GM12801 (cell line): Measurements from ENCODE around the gene FAM163A.

ENCODE experiments used
- CTCF ChIP-seq: IDR thresholded peaks from one replicate; pipeline ENCODE4 v1.5.1; 2011; ENCODE audit warnings: control low read depth; ENCODE audit not compliant: insufficient read length; ENCODE audit errors: extremely low read depth

FAM163A gene

DNA sequence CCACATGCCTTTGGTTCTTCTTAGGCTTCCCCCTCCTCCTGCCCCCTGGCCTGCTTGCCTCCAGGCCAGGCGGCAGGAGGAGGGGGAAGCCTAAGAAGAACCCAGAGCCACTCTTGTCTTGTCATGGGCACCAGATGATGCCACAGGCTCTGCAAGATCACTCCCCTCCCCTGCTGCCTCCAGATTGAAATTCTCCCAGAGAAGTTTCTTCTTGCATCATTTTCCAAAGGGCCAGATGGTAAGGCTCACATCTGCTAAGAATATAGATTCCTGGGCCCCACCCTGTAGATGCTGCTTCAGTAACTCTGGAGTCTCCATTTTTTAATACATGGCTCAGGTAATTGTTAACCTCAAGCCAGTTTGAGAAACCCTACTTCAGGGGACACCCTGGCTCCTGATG lies 60.8 kb downstream of the FAM163A start:
- no peak for TF ChIP-seq CTCF

DNA sequence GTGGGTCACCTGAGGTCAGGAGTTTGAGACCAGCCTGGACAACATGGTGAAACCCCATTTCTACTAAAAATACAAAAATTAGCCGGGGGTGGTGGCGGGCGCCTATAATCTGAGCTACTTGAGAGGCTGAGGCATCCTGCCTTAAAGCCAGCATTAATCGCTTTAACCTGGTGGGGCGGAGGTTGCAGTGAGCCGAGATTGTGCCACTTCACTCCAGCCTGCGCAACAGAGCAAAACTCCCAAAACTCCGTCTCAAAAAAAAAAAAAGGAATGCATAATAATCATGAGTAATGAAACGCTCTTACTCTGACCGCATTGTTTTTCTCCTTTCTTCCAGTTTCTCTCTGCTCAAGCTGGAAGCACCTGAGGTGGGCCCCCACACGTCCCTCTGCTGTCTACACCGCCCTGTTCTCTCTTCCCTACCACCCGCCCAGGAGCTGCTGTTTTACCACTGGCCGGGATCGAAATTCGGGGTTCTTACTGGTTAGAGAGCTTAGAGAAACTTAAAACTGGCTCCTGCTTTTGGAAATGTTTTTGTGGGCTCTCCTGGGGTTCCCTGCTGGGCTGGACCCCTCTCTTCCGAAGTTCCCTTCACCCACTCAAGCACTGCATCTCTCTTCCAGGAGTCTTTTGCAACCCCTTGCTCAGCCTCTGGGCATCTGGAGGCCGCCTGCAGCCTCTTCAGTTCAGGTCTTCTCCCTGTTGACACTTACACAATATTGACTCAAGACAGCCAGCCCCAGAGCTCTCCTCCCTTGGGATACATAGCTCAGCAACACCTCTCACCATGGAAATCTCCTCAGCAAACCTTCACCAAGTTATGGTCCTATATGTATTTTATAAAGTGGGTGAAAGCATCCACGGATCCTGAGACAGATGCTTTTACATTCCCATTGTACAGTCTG lies 62.5 kb downstream of the FAM163A start:
- TF ChIP-seq CTCF = no peak

- TF ChIP-seq CTCF = no peak
Measured at GRCh38 chr1:179806333-179806732, 63.2 kb downstream of the FAM163A start.

DNA sequence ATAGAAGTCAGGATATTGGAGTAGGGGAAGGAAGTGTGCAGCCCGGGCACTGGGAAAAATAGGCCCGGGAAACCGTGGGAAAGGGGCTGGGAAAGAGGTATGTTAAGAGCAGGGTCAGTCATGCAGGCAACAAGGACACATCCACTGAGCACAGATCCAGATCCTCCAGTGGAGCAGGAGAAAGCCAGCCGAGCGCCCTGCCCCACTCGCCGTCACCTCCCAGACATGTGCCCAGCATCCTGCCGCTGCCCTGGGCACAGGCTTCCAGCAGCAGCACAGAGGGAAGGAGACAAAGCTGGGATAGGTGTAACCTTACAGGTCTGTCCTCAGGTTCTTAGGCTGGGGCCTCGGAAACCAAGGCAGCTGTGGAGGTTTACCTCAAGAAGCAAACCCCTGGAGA lies 64.2 kb downstream of the FAM163A start:
- TF ChIP-seq CTCF = no peak

DNA sequence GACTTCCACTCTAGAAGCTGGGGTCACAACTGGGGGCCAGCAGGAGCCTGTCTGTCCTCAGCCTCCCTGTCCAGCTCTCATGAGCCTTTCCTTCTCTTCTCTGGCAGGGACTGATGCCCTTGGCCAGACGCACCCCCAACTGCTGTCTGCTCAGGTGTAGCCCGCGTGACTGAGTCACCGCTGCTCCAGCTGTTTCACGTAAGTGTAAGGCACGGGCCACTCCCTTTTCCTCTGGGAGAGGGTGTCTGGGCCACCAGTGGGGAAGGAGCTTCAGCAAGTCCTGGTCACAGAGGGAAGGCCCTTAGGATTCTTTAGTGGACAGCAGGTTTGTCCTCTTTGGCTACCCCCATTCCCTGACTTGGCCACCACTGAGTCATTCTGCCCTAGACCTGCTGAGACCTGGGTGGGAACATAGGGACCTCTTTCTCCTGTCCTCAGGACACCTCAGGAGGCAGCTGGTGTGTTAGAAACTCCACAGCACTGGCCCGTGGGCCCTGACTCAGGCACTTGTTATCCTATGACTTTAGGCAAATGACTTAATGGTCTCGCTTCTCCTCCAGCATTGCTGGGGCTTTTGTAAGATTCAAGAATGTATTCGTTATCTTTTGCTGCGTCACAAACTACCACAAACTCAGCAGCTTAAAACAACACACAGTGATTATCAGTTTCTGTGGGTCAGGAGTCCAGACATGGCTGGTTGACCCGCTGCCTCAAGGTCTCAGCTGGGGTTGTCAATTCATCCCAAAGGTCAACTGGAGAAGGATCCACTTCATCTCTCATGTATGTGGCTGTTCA lies 64.8 kb downstream of the FAM163A start:
- no peak for TF ChIP-seq CTCF

DNA sequence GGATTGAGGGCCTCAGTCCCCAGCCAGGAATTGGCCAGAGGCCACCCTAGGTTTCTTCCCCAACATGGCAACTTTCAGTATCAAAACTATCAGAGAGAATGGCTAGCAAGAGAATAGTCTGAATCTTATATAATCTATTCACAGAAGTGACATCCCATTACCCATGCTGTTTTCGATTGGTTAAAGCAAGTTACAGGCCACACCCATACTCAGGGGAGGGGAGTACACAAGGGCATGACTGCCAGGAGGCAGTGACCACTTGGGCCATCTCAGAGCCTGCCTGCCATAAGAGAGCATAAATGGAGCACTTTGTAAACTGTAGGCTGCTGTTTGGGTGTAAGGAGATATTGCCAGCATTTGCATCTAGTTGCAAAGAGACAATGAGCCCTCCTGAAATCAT lies 65.4 kb downstream of the FAM163A start:
- TF ChIP-seq CTCF = no peak

- peak; percentile 94 for TF ChIP-seq CTCF
Measured at GRCh38 chr1:179809506-179810366, 66.6 kb downstream of the FAM163A start.
